HepG2 (cell line): Measurements from ENCODE around the gene DCST2. TPM values are rescaled to one million over a fixed set of nuclear protein-coding genes. Genes with fewer than 3 reads are reported as not detected.

ENCODE experiments used
- ATF4 ChIP-seq, 2 experiments: fragments of 450-650 bp in 1 of 2; sonication (generic) in 1 of 2; formaldehyde crosslinking; IDR thresholded peaks; 2 replicates each; pipeline versions ENCODE4 v1.5.0 to v1.8.0; 2020 to 2022; ENCODE audit warnings: mild to moderate bottlenecking in 1 of 2, missing genetic modification reagents in 1 of 2
- DNMT3B ChIP-seq: conservative IDR thresholded peaks from 2 replicates; pipeline ENCODE4 v1.6.1; 2016; ENCODE audit warnings: missing biosample characterization, control low read depth
- DZIP1 ChIP-seq: sonication (generic); formaldehyde crosslinking; IDR thresholded peaks from 2 replicates; pipeline ENCODE4 v1.5.0; 2020; ENCODE audit warnings: mild to moderate bottlenecking, missing genetic modification reagents
- MXD3 ChIP-seq: IDR thresholded peaks from 2 replicates; pipeline ENCODE4 v1.6.1; 2016; ENCODE audit warnings: mild to moderate bottlenecking, missing biosample characterization, missing genetic modification reagents
- NFATC3 ChIP-seq: sonication (generic); formaldehyde crosslinking; IDR thresholded peaks from 2 replicates; pipeline ENCODE4 v1.5.1; 2020; ENCODE audit warnings: mild to moderate bottlenecking, missing genetic modification reagents
- NFE2L1 ChIP-seq: sonication (generic); formaldehyde crosslinking; IDR thresholded peaks from 2 replicates; pipeline ENCODE4 v1.4.0; 2020; ENCODE audit warnings: missing genetic modification reagents, mild to moderate bottlenecking, borderline replicate concordance
- NR3C1 ChIP-seq: sonication (generic); formaldehyde crosslinking; IDR thresholded peaks from 2 replicates; pipeline ENCODE4 v1.4.0; 2020; ENCODE audit warnings: missing genetic modification reagents
- PHF21A ChIP-seq: sonication (generic); formaldehyde crosslinking; IDR thresholded peaks from 2 replicates; pipeline ENCODE4 v1.5.0; 2020; ENCODE audit warnings: mild to moderate bottlenecking, missing genetic modification reagents
- PHF5A ChIP-seq: IDR thresholded peaks from one replicate; pipeline ENCODE4 v1.6.1; 2018; ENCODE audit warnings: low read depth, missing genetic modification reagents; ENCODE audit not compliant: unreplicated experiment
- SSRP1 ChIP-seq: IDR thresholded peaks from 2 replicates; pipeline ENCODE4 v1.6.1; 2016; ENCODE audit warnings: control low read depth
- TOE1 ChIP-seq: sonication (generic); formaldehyde crosslinking; IDR thresholded peaks from 2 replicates; pipeline ENCODE4 v1.4.0; 2020; ENCODE audit warnings: mild to moderate bottlenecking, missing genetic modification reagents
- UBTF ChIP-seq: sonication (generic); formaldehyde crosslinking; IDR thresholded peaks from 2 replicates; pipeline ENCODE4 v1.4.0; 2020; ENCODE audit warnings: mild to moderate bottlenecking, missing genetic modification reagents
- ZBTB39 ChIP-seq: sonication (generic); formaldehyde crosslinking; IDR thresholded peaks from 2 replicates; pipeline ENCODE4 v1.5.0; 2020; ENCODE audit warnings: missing genetic modification reagents
- ZNF296 ChIP-seq: sonication (generic); formaldehyde crosslinking; conservative IDR thresholded peaks from 2 replicates; pipeline ENCODE4 v1.5.0; 2020; ENCODE audit warnings: mild to moderate bottlenecking, missing genetic modification reagents
- ZNF704 ChIP-seq: sonication (generic); formaldehyde crosslinking; IDR thresholded peaks from 2 replicates; pipeline ENCODE4 v1.8.1; 2023; ENCODE audit warnings: mild to moderate bottlenecking, inconsistent platforms, moderate library complexity, missing genetic modification reagents, borderline replicate concordance
- ZUFSP ChIP-seq: sonication (generic); formaldehyde crosslinking; IDR thresholded peaks from 2 replicates; pipeline ENCODE4 v1.9.0; 2021; ENCODE audit warnings: missing genetic modification reagents, mild to moderate bottlenecking, borderline replicate concordance
- polyA plus RNA-seq, 8 experiments: library from polyadenylated mRNA; depleted of rRNA in 3 of 8; stranded (reverse) in 7 of 8; unstranded in 1 of 8; fragments of >200 nt; fragmentation: Illumina TruSeq in 4 of 8; extraction: Trizol in 4 of 8; gene quantifications; 2 replicates each; pipeline versions ENCODE4 v1.2.1 to v1.2.3, GENCODE V29; 2011 to 2016; ENCODE audit warnings: low read depth in 4 of 8, missing spikeins in 1 of 8, mixed read lengths in 1 of 8; ENCODE audit not compliant: insufficient read depth in 1 of 8
- total RNA-seq, 5 experiments: library from RNA; depleted of rRNA; stranded (reverse); fragments of >200 nt; fragmentation: Illumina TruSeq; extraction: Trizol; gene quantifications; 2 replicates each; pipeline ENCODE4 v1.2.3, GENCODE V29; 2016; ENCODE audit warnings: low read depth in 1 of 5

DCST2 gene
- total and polyA plus RNA-seq, 2 of the 13 experiments (the other 11 are each of a cell fraction or from before 2014, with no cell fraction given), result 0.74 TPM; not detected in 1

- peak; percentile 28; the same call in 1 of the 2 replicates for TF ChIP-seq UBTF (CRISPR knock-in tag)
- no peak for TF ChIP-seq SSRP1 (CRISPR knock-in tag)
- no peak for TF ChIP-seq ATF4 (CRISPR knock-in tag; IDR thresholded peaks at IDR 0.05)
- TF ChIP-seq ZUFSP (CRISPR knock-in tag), result no peak
- TF ChIP-seq MXD3 (CRISPR knock-in tag), result no peak; the same call in 1 of the 2 replicates
- no peak for TF ChIP-seq DNMT3B (CRISPR knock-in tag)
- TF ChIP-seq ZBTB39, result no peak
- TF ChIP-seq PHF21A (CRISPR knock-in tag), result peak; percentile 38; the same call in 1 of the 2 replicates
- TF ChIP-seq ZNF296, result no peak
- TF ChIP-seq PHF5A (CRISPR knock-in tag), result no peak
- TF ChIP-seq NFATC3, result no peak; the same call in 1 of the 2 replicates
- no peak for TF ChIP-seq NR3C1 (CRISPR knock-in tag)
- TF ChIP-seq NFE2L1, result no peak
- 0 out of 2 replicates have a peak, but pooled peaks have one; percentile 38 for TF ChIP-seq DZIP1 (CRISPR knock-in tag)
- TF ChIP-seq ZNF704, result no peak
- no peak for TF ChIP-seq TOE1 (CRISPR knock-in tag)
Measured at GRCh38 chr1:154999571-155000410, 33.8 kb downstream of the DCST2 start (continued).
